K562 (cell line): Measurements from ENCODE around the gene USP49. TPM values are rescaled to one million over a fixed set of nuclear protein-coding genes. Genes with fewer than 3 reads are reported as not detected.

Source experiments
- ATAC-seq: fragments of 200-7000 bp; cut with Tn5 transposase; 3 replicates; pipeline ENCODE4 v1.9.1; 2020; ENCODE audit warnings: moderate library complexity
- BruUV-seq: library from RNA; stranded (reverse); fragments of 400-500 nt; replicated peaks from 2 replicates; lab custom pipeline; 2021; lab: Mats Ljungman, UMichigan
- CTCF ChIA-PET: fragments of 300-600 bp; formaldehyde crosslinking; extraction: SDS; loops from one replicate; lab custom pipeline; 2021; ENCODE audit warnings: low intra/inter-chr PET ratio; lab: Yijun Ruan, JAX
- POLR2A ChIA-PET: fragments of 300-600, 350-650 bp; sonication (Branson Sonifier 250); formaldehyde crosslinking; extraction: SDS; loops from one replicate; lab custom pipeline; 2021; ENCODE audit warnings: antibody characterized with exemption, inconsistent platforms; lab: Yijun Ruan, JAX
- DNase-seq, 4 experiments: peaks; one replicate each; pipeline versions ENCODE4 v3.0.0 to v3.0.0-alpha.2; 2011 to 2018; ENCODE audit warnings: low spot score in 3 of 4, mixed read lengths in 3 of 4; ENCODE audit errors: extremely low read depth in 1 of 4
- FAIRE-seq: peaks from 2 replicates; lab custom pipeline; 2011; peaks lifted over from hg19 to GRCh38; lab: Jason Lieb, UNC
- H2AFZ ChIP-seq: 2 replicates; pipeline ENCODE4 v1.6.0; 2011; ENCODE audit warnings: low read depth, low read length, control low read depth, inconsistent platforms
- H3K27ac ChIP-seq: fragments of 200-600 bp; 3 replicates; pipeline ENCODE4 v1.8.0; 2011; ENCODE audit warnings: low read depth, mild to moderate bottlenecking, control low read depth, inconsistent platforms, low read length, moderate library complexity, mixed read lengths; ENCODE audit errors: extremely low read depth
- H3K27me3 ChIP-seq, 2 experiments: fragments of 300-600 bp in 1 of 2; 2 replicates in 1 of 2; 3 replicates in 1 of 2; pipeline versions ENCODE4 v1.6.0 to v1.8.0; 2011; ENCODE audit warnings: inconsistent platforms in 2 of 2, low read length in 2 of 2, mild to moderate bottlenecking in 1 of 2, mixed read lengths in 1 of 2, moderate library complexity in 1 of 2; ENCODE audit not compliant: control insufficient read depth in 2 of 2, insufficient read depth in 2 of 2
- H3K36me3 ChIP-seq: fragments of 300-600 bp; 3 replicates; pipeline ENCODE4 v1.8.0; 2011; ENCODE audit warnings: mild to moderate bottlenecking, low read length, inconsistent platforms; ENCODE audit not compliant: control insufficient read depth, insufficient read depth
- H3K4me1 ChIP-seq, 2 experiments: fragments of 200-600 bp in 1 of 2; replicated peaks in 1 of 2; 2 replicates in 1 of 2; 3 replicates in 1 of 2; pipeline versions ENCODE4 v1.5.1 to v1.8.0; 2011; ENCODE audit warnings: inconsistent platforms in 2 of 2, low read length in 2 of 2, mild to moderate bottlenecking in 1 of 2, mixed read lengths in 1 of 2, moderate library complexity in 1 of 2; ENCODE audit not compliant: control insufficient read depth in 2 of 2, insufficient read depth in 2 of 2
- H3K4me2 ChIP-seq: 2 replicates; pipeline ENCODE4 v1.6.1; 2011; ENCODE audit warnings: low read length, control low read depth, inconsistent platforms, mixed read lengths; ENCODE audit not compliant: insufficient read depth
- H3K4me3 ChIP-seq: fragments of 200-600 bp; sonication (generic), shearing (Covaris generic); 2 replicates; pipeline ENCODE4 v1.5.1; 2016; ENCODE audit warnings: control low read depth, inconsistent platforms
- H3K79me2 ChIP-seq: fragments of 200-600 bp; 3 replicates; pipeline ENCODE4 v1.8.0; 2011; ENCODE audit warnings: low read length, inconsistent platforms; ENCODE audit not compliant: control insufficient read depth, insufficient read depth
- H3K9ac ChIP-seq, 2 experiments: 2 replicates each; pipeline versions ENCODE4 v1.6.0 to v1.6.1; 2011; ENCODE audit warnings: low read depth in 2 of 2, low read length in 2 of 2, control low read depth in 1 of 2, inconsistent platforms in 1 of 2, mild to moderate bottlenecking in 1 of 2, mixed read lengths in 1 of 2; ENCODE audit not compliant: insufficient read depth in 1 of 2
- H3K9me1 ChIP-seq: one replicate; pipeline ENCODE4 v1.6.0; 2011; ENCODE audit warnings: inconsistent platforms, mild to moderate bottlenecking, low read length, moderate library complexity; ENCODE audit not compliant: control insufficient read depth, insufficient read depth
- H3K9me3 ChIP-seq: replicated peaks from 2 replicates; pipeline ENCODE4 v1.5.1; 2011; ENCODE audit warnings: low read depth, low read length, inconsistent platforms; ENCODE audit not compliant: control insufficient read depth, insufficient read depth
- H4K20me1 ChIP-seq: replicated peaks from 2 replicates; pipeline ENCODE4 v1.6.1; 2011; ENCODE audit warnings: low read length, inconsistent platforms, mixed read lengths; ENCODE audit not compliant: control insufficient read depth, insufficient read depth
- AFF4 ChIP-seq: sonication (generic); formaldehyde crosslinking; IDR thresholded peaks from 2 replicates; pipeline ENCODE4 v1.8.0; 2023; ENCODE audit warnings: mild to moderate bottlenecking, missing genetic modification reagents
- ARID1B ChIP-seq: fragments of 450-650 bp; IDR thresholded peaks from 2 replicates; pipeline ENCODE4 v1.6.1; 2016; ENCODE audit warnings: antibody characterized with exemption, mild to moderate bottlenecking, inconsistent platforms
- CBX3 ChIP-seq, 2 experiments: IDR thresholded peaks; 1 replicate in 1 of 2; 2 replicates in 1 of 2; pipeline ENCODE4 v1.6.1; 2012; ENCODE audit warnings: inconsistent platforms in 2 of 2, low read length in 2 of 2, borderline replicate concordance in 1 of 2, control low read depth in 1 of 2
- DEAF1 ChIP-seq: fragments of 450-650 bp; formaldehyde crosslinking; IDR thresholded peaks from 2 replicates; pipeline ENCODE4 v1.4.0; 2020; ENCODE audit warnings: mild to moderate bottlenecking, moderate library complexity
- ESRRA ChIP-seq: fragments of 450-650 bp; IDR thresholded peaks from 2 replicates; pipeline ENCODE4 v1.6.1; 2014; ENCODE audit warnings: low read depth, mild to moderate bottlenecking, moderate library complexity, borderline replicate concordance
- ESRRB ChIP-seq: fragments of 250-450 bp; sonication (Bioruptor Pico); IDR thresholded peaks from 2 replicates; pipeline ENCODE4 v1.5.0; 2020; ENCODE audit warnings: mild to moderate bottlenecking, moderate library complexity, borderline replicate concordance
- FOXA1 ChIP-seq: fragments of 450-650 bp; IDR thresholded peaks from 2 replicates; pipeline ENCODE4 v1.6.1; 2016; ENCODE audit warnings: mild to moderate bottlenecking, borderline replicate concordance
- GTF2F1 ChIP-seq: IDR thresholded peaks from 2 replicates; pipeline ENCODE4 v1.6.1; 2011; ENCODE audit warnings: low read depth, low read length, improper control_type of control experiment
- KAT8 ChIP-seq: fragments of 450-650 bp; IDR thresholded peaks from 2 replicates; pipeline ENCODE4 v1.6.1; 2016; ENCODE audit warnings: low read depth, mild to moderate bottlenecking
- PCBP1 ChIP-seq: fragments of 200-400 bp; formaldehyde crosslinking; IDR thresholded peaks from 2 replicates; pipeline ENCODE4 v1.6.1; 2018; ENCODE audit warnings: mild to moderate bottlenecking, low read depth, low read length; ENCODE audit not compliant: poor library complexity, severe bottlenecking
- PCBP2 ChIP-seq: fragments of 200-400 bp; formaldehyde crosslinking; IDR thresholded peaks from 2 replicates; pipeline ENCODE4 v1.6.1; 2018; ENCODE audit warnings: low read length, low read depth, mild to moderate bottlenecking, moderate library complexity; ENCODE audit not compliant: poor library complexity, severe bottlenecking
- TAF9B ChIP-seq: fragments of 450-650 bp; IDR thresholded peaks from 2 replicates; pipeline ENCODE4 v1.6.1; 2018; ENCODE audit warnings: mild to moderate bottlenecking; ENCODE audit not compliant: partially characterized antibody
- ZNF316 ChIP-seq: fragments of 450-650 bp; IDR thresholded peaks from 2 replicates; pipeline ENCODE4 v1.6.1; 2016
- WGBS: fragments of 100-300 bp; shearing (Covaris generic); methylation state at CpG from one replicate; pipeline ENCODE4 v1.1.6; 2016; ENCODE audit warnings: low coverage, mixed read lengths; ENCODE audit not compliant: insufficient coverage; ENCODE audit errors: missing lambda C conversion rate; 5-methylcytosine and 5-hydroxymethylcytosine counted together
- in situ Hi-C: fragments of 300-500 bp; cut with MboI; formaldehyde crosslinking; loops from 4 replicates; pipeline ENCODE4 v1.15.0; 2018; ENCODE audit warnings: inconsistent platforms, mixed read lengths
- intact Hi-C: fragments of 100-400 bp; cut with micrococcal nuclease; formaldehyde crosslinking; loops from 2 replicates; pipeline ENCODE4 v1.14.2; 2022
- polyA plus RNA-seq, 8 experiments: library from polyadenylated mRNA; depleted of rRNA in 4 of 8; stranded (reverse) in 5 of 8; unstranded in 3 of 8; fragments of >200 nt; fragmentation: Nextera tagmentation in 2 of 8; fragmentation: Illumina TruSeq in 1 of 8; extraction: Ambion mirVana in 2 of 8; extraction: Trizol in 1 of 8; gene quantifications; 2 replicates each; pipeline versions ENCODE4 v1.2.1 to v1.2.3, GENCODE V29; 2011 to 2014; ENCODE audit warnings: inconsistent platforms in 1 of 8, missing spikeins in 1 of 8
- total RNA-seq, 7 experiments: library from RNA; depleted of rRNA in 6 of 7; stranded (reverse); fragments of >200 nt in 6 of 7; fragmentation: Illumina TruSeq in 2 of 7; extraction: Trizol in 2 of 7; gene quantifications; 2 replicates each; pipeline versions ENCODE4 v1.2.1 to v1.2.3, GENCODE V29; 2011 to 2021; ENCODE audit warnings: low replicate concordance in 1 of 7
- TF ChIP-seq, protein P1 (sequence below): sonication (generic); formaldehyde crosslinking; IDR thresholded peaks from 2 replicates; pipeline ENCODE4 v1.8.1; 2023; ENCODE audit warnings: mild to moderate bottlenecking, missing genetic modification reagents

The USP49 gene
- total and polyA plus RNA-seq, 9 of the 15 experiments (the other 6 are each of a cell fraction or from before 2014, with no cell fraction given) = 1.0 to 9.9 (median 6.5) TPM

GRCh38 chr6:41744236-41744787 lies 150.9 kb downstream of the USP49 start:
- H3K9me1 ChIP-seq = no peaks in the 10 kb centered on the region
- no peak for DNase-seq
- no peak overlapping the region for H2AFZ ChIP-seq
- no peak overlapping the region for H3K4me2 ChIP-seq
- H3K79me2 ChIP-seq = no peaks in the 10 kb centered on the region
- no peaks in the 10 kb centered on the region for H3K36me3 ChIP-seq
- in situ Hi-C loops (no loop called here), intact Hi-C loops (no loop called here)
- no peak overlapping the region for H3K4me3 ChIP-seq
- no peaks in the 10 kb centered on the region; the same call in none of the 2 replicates for H4K20me1 ChIP-seq
- H3K27me3 ChIP-seq = peaks cover 29 to 48% of the 10 kb centered on the region in 2 experiments; a peak in 4 of 5 replicates
- CTCF ChIA-PET = no interaction called here
- no TSS peak for BruUV-seq
- peaks cover 14 to 18% of the 10 kb centered on the region in 2 experiments for H3K4me1 ChIP-seq
- no peak for FAIRE-seq
- 10% methylated on average over 7 of the region's 7 CpGs for WGBS
- no peak overlapping the region for H3K27ac ChIP-seq
- ATAC-seq = no peak
- POLR2A ChIA-PET = interaction anchor here (0.6 to 1.0 kb wide), 2 partner anchors 13 to 344 kb away, joined by 3 to 4 read pairs; no protein-coding TSS in a partner anchor
- no peak overlapping the region for H3K9ac ChIP-seq
- H3K9me3 ChIP-seq = no peaks in the 10 kb centered on the region
- TF ChIP-seq ESRRA (no peak), ARID1B (no peak), TAF9B (no peak), DEAF1 (CRISPR knock-in tag) (no peak), PCBP2 (no peak), ESRRB (no peak), FOXA1 (no peak), KAT8 (no peak), ZNF316 (no peak), PCBP1 (no peak), GTF2F1 (no peak), CBX3 (IDR thresholded peaks at IDR 0.05; ENCODE audit: borderline replicate concordance in 1 of 2, low read length in 2 of 2) (no peak), AFF4 (no peak)
- TF ChIP-seq, protein P1, sequence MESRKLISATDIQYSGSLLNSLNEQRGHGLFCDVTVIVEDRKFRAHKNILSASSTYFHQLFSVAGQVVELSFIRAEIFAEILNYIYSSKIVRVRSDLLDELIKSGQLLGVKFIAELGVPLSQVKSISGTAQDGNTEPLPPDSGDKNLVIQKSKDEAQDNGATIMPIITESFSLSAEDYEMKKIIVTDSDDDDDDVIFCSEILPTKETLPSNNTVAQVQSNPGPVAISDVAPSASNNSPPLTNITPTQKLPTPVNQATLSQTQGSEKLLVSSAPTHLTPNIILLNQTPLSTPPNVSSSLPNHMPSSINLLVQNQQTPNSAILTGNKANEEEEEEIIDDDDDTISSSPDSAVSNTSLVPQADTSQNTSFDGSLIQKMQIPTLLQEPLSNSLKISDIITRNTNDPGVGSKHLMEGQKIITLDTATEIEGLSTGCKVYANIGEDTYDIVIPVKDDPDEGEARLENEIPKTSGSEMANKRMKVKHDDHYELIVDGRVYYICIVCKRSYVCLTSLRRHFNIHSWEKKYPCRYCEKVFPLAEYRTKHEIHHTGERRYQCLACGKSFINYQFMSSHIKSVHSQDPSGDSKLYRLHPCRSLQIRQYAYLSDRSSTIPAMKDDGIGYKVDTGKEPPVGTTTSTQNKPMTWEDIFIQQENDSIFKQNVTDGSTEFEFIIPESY (CRISPR knock-in tag) = no peak
